ENCODE measurements around the gene ZKSCAN2. TPM values are rescaled to one million over a fixed set of nuclear protein-coding genes. Genes with fewer than 3 reads are reported as not detected.

ZKSCAN2 gene
- total RNA-seq, 2 experiments from 2014 or later, result 7.6 to 11.7 TPM

DNA sequence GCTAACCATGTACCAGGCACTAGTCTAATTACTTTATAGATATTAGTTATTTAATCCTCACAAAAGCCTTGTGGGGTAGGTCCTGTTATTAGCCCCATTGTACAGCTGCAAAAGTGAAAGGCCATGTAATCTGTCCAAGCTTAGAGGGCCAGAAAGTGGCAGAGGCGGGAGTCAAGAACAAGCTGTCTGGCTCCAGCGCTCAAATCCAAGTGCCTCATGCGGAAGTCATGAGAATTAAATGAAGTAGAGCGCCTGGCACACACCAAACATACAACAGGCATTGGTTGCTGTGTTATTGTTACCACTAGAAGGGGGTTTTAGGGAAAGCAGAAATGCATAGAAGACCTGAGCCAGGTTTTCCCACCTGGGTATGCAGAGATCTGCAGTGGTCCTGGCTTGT lies 39.7 kb downstream of the ZKSCAN2 start:
- no peak overlapping the region for H3K27ac ChIP-seq (ENCODE audit: low read depth, low read length, poor library complexity, severe bottlenecking)
- H3K4me1 ChIP-seq (ENCODE audit: insufficient read depth, low read length, poor library complexity, severe bottlenecking), result no peaks in the 10 kb centered on the region
- H3K79me2 ChIP-seq (ENCODE audit: insufficient read depth, low read depth, low read length), result no peaks in the 10 kb centered on the region
- no peak for TF ChIP-seq EZH2phosphoT487 (IDR thresholded peaks at IDR 0.05; ENCODE audit: borderline replicate concordance, low read depth, low read length)
- TF ChIP-seq, protein P1, sequence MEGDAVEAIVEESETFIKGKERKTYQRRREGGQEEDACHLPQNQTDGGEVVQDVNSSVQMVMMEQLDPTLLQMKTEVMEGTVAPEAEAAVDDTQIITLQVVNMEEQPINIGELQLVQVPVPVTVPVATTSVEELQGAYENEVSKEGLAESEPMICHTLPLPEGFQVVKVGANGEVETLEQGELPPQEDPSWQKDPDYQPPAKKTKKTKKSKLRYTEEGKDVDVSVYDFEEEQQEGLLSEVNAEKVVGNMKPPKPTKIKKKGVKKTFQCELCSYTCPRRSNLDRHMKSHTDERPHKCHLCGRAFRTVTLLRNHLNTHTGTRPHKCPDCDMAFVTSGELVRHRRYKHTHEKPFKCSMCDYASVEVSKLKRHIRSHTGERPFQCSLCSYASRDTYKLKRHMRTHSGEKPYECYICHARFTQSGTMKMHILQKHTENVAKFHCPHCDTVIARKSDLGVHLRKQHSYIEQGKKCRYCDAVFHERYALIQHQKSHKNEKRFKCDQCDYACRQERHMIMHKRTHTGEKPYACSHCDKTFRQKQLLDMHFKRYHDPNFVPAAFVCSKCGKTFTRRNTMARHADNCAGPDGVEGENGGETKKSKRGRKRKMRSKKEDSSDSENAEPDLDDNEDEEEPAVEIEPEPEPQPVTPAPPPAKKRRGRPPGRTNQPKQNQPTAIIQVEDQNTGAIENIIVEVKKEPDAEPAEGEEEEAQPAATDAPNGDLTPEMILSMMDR (conservative IDR thresholded peaks at IDR 0.05; ENCODE audit: low read length), result no peak
- ChIA-PET CTCF (ENCODE audit: unreplicated experiment) (no interaction called here), POLR2A (interaction anchor here (0.6 kb wide), 2 partner anchors 192 to 484 kb away, joined by 3 to 4 read pairs; no protein-coding TSS in a partner anchor)
- H3K4me2 ChIP-seq (ENCODE audit: low read length), result no peak overlapping the region
- intact Hi-C loops (cut with micrococcal nuclease; ENCODE audit: unreplicated experiment), result no loop called here
- H3K36me3 ChIP-seq (ENCODE audit: insufficient read depth, low read length), result no peaks in the 10 kb centered on the region
- DNase-seq (ENCODE audit: low spot score), result no peak
- no peaks in the 10 kb centered on the region for H4K20me1 ChIP-seq (ENCODE audit: insufficient read depth, low read length)
- H3K9me2 ChIP-seq (ENCODE audit: insufficient read depth, low read length), result no peaks in the 10 kb centered on the region
- no peak overlapping the region for H2AFZ ChIP-seq (ENCODE audit: low read length)
- BruUV-seq (replicated peaks), result no TSS peak
- H3K4me3 ChIP-seq (ENCODE audit: low read depth, low read length, poor library complexity, severe bottlenecking), result no peak overlapping the region
- H3K9me3 ChIP-seq (ENCODE audit: low read length), result no peaks in the 10 kb centered on the region

DNA sequence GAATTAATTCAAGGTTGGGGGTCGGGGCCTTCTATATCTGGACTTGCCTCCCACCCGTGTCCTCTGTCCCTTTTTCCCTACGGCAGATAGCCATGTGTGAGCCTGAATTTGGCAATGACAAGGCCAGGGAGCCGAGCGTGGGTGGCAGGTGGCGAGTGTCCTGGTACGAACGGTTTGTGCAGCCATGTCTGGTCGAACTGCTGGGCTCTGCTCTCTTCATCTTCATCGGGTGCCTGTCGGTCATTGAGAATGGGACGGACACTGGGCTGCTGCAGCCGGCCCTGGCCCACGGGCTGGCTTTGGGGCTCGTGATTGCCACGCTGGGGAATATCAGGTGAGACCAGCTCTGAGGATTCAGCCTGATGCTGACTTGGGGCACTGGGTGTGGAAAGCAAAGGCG lies 40.5 kb downstream of the ZKSCAN2 start:
- Histone ChIP-seq H3K4me2 (ENCODE audit: low read length) (no peak overlapping the region), H3K27ac (ENCODE audit: low read depth, low read length, poor library complexity, severe bottlenecking) (no peak overlapping the region), H3K36me3 (ENCODE audit: insufficient read depth, low read length) (no peaks in the 10 kb centered on the region), H4K20me1 (ENCODE audit: insufficient read depth, low read length) (no peaks in the 10 kb centered on the region), H3K4me1 (ENCODE audit: insufficient read depth, low read length, poor library complexity, severe bottlenecking) (no peaks in the 10 kb centered on the region), H2AFZ (ENCODE audit: low read length) (no peak overlapping the region), H3K79me2 (ENCODE audit: insufficient read depth, low read depth, low read length) (no peaks in the 10 kb centered on the region), H3K9me2 (ENCODE audit: insufficient read depth, low read length) (no peaks in the 10 kb centered on the region), H3K9me3 (ENCODE audit: low read length) (no peaks in the 10 kb centered on the region), H3K4me3 (ENCODE audit: low read depth, low read length, poor library complexity, severe bottlenecking) (no peak overlapping the region)
- TF ChIP-seq, protein P1 (conservative IDR thresholded peaks at IDR 0.05; ENCODE audit: low read length), result no peak
- TF ChIP-seq EZH2phosphoT487 (IDR thresholded peaks at IDR 0.05; ENCODE audit: borderline replicate concordance, low read depth, low read length), result no peak
- no peak for DNase-seq (ENCODE audit: low spot score)
- ChIA-PET POLR2A (interaction anchor here (0.6 kb wide), 1 partner anchor 193 kb away, joined by 4 read pairs; no protein-coding TSS in a partner anchor), CTCF (ENCODE audit: unreplicated experiment) (no interaction called here)
- intact Hi-C loops (cut with micrococcal nuclease; ENCODE audit: unreplicated experiment), result no loop called here
- BruUV-seq (replicated peaks), result no TSS peak

DNA sequence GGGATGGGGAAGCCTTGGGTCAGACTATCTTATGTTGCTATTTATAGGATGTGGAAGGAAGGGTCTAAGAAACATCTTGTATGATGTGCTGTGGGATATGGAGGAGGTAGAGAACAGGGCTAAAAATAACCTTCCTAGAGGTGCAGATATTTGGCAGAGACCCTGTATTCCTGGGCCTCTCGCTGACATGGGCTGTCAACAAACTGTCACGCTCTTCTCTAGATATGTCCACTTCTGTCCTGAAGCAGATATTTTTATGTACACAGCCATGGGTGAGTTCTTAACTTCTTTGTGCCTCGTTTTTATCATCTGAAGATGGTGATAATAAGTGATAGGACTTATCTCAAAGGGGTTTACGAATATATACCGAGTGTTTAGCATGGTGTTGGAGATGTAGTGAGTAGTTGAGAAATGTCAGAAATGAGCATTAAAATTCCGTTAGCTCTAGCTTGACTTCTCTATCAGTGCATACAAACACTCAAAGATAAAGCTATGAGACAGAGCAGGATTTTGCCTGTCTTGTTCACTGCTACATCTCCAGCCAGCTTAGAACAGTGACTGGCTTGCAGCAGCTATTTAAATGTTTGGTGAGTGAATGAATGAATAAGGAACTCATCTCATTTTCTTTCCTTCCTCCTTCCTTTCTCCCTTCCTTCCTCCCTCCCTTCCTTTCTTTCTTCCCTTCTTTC lies 43.8 kb downstream of the ZKSCAN2 start:
- no peak overlapping the region for H2AFZ ChIP-seq (ENCODE audit: low read length)
- intact Hi-C loops (cut with micrococcal nuclease; ENCODE audit: unreplicated experiment), result no loop called here
- ChIA-PET POLR2A (interaction anchor here (0.6 kb wide), 2 partner anchors 63 to 105 kb away, joined by 3 to 6 read pairs; no protein-coding TSS in a partner anchor), CTCF (ENCODE audit: unreplicated experiment) (interaction anchor here (0.6 kb wide), 1 partner anchor 1168 kb away, joined by 3 read pairs; no protein-coding TSS in a partner anchor)
- H3K36me3 ChIP-seq (ENCODE audit: insufficient read depth, low read length), result no peaks in the 10 kb centered on the region
- H4K20me1 ChIP-seq (ENCODE audit: insufficient read depth, low read length), result no peaks in the 10 kb centered on the region
- TF ChIP-seq EZH2phosphoT487 (IDR thresholded peaks at IDR 0.05; ENCODE audit: borderline replicate concordance, low read depth, low read length), result no peak
- TF ChIP-seq, protein P1 (conservative IDR thresholded peaks at IDR 0.05; ENCODE audit: low read length), result no peak
- H3K4me1 ChIP-seq (ENCODE audit: insufficient read depth, low read length, poor library complexity, severe bottlenecking), result no peaks in the 10 kb centered on the region
- H3K9me2 ChIP-seq (ENCODE audit: insufficient read depth, low read length), result no peaks in the 10 kb centered on the region
- H3K27ac ChIP-seq (ENCODE audit: low read depth, low read length, poor library complexity, severe bottlenecking), result no peak overlapping the region
- H3K4me2 ChIP-seq (ENCODE audit: low read length), result no peak overlapping the region
- BruUV-seq (replicated peaks), result no TSS peak
- no peaks in the 10 kb centered on the region for H3K79me2 ChIP-seq (ENCODE audit: insufficient read depth, low read depth, low read length)
- no peak overlapping the region for H3K4me3 ChIP-seq (ENCODE audit: low read depth, low read length, poor library complexity, severe bottlenecking)
- no peak for DNase-seq (ENCODE audit: low spot score)
- H3K9me3 ChIP-seq (ENCODE audit: low read length), result no peaks in the 10 kb centered on the region

Data from OCI-LY7 (cell line).